Left ventricle myocardium inferior (tissue), 1 donor: ENCODE measurements around the gene DPP10. TPM values are rescaled to one million over a fixed set of nuclear protein-coding genes. Genes with fewer than 3 reads are reported as not detected.

ENCODE experiments used
- DNase-seq: peaks from one replicate; pipeline ENCODE4 v3.0.0-alpha.2; 2020
- H3K27ac ChIP-seq: fragments of 200-600 bp; replicated peaks from 2 replicates; pipeline ENCODE4 v1.8.0; 2021
- H3K27me3 ChIP-seq: fragments of 200-600 bp; 2 replicates; pipeline ENCODE4 v1.8.0; 2021; ENCODE audit warnings: low read depth
- H3K36me3 ChIP-seq: fragments of 200-600 bp; 2 replicates; pipeline ENCODE4 v1.8.0; 2021
- H3K4me1 ChIP-seq: fragments of 200-600 bp; 2 replicates; pipeline ENCODE4 v1.8.0; 2021
- H3K4me3 ChIP-seq: fragments of 200-600 bp; 2 replicates; pipeline ENCODE4 v1.8.0; 2021; ENCODE audit warnings: mild to moderate bottlenecking, moderate library complexity
- H3K9me3 ChIP-seq: fragments of 200-600 bp; replicated peaks from 2 replicates; pipeline ENCODE4 v1.8.0; 2021
- CTCF ChIP-seq: fragments of 200-600 bp; IDR thresholded peaks from 2 replicates; pipeline ENCODE4 v1.8.0; 2021; ENCODE audit warnings: antibody characterized with exemption, mild to moderate bottlenecking, borderline replicate concordance
- intact Hi-C: fragments of 100-400 bp; cut with micrococcal nuclease; formaldehyde crosslinking; loops from one replicate; pipeline ENCODE4 v1.11.0; 2022
- total RNA-seq: library from RNA; stranded (reverse); fragmentation: NEBNext Ultra II Directional; extraction: Animal tissue kit (Norgen Biotek cat#: 25700); gene quantifications from one replicate; pipeline ENCODE4 v1.2.1, GENCODE V29; 2021
- donor health status: DM: no; HTN: yes; CAD: no; lungs with severe emphysema.

DPP10 gene
- total RNA-seq, 1 donor from 2014 or later, result 0.16 TPM

GRCh38 chr2:115208493-115209164 is 766.2 kb downstream of the DPP10 start:
- no peak for TF ChIP-seq CTCF
- intact Hi-C loops, result no loop called here
- DNase-seq, result no peak

GRCh38 chr2:115214050-115214449 is 771.6 kb downstream of the DPP10 start:
- intact Hi-C loops, result no loop called here
- no peak for TF ChIP-seq CTCF

More at GRCh38 chr2:115208493-115209164, 766.2 kb downstream of the DPP10 start:
- Histone ChIP-seq H3K27me3 (no peaks in the 10 kb centered on the region), H3K9me3 (no peaks in the 10 kb centered on the region), H3K36me3 (no peaks in the 10 kb centered on the region), H3K4me1 (no peaks in the 10 kb centered on the region), H3K27ac (no peak overlapping the region), H3K4me3 (no peak overlapping the region)

GRCh38 chr2:115219296-115219695 is 776.9 kb downstream of the DPP10 start:
- no peak for DNase-seq
- Histone ChIP-seq H3K4me1 (no peaks in the 10 kb centered on the region), H3K4me3 (no peak overlapping the region), H3K27me3 (no peaks in the 10 kb centered on the region), H3K36me3 (no peaks in the 10 kb centered on the region), H3K9me3 (peaks cover 12% of the 10 kb centered on the region), H3K27ac (no peak overlapping the region)
- no peak for TF ChIP-seq CTCF
- intact Hi-C loops, result no loop called here

More at GRCh38 chr2:115214050-115214449, 771.6 kb downstream of the DPP10 start:
- H3K4me3 ChIP-seq, result no peak overlapping the region
- no peak for DNase-seq
- no peaks in the 10 kb centered on the region for H3K36me3 ChIP-seq
- no peaks in the 10 kb centered on the region for H3K27me3 ChIP-seq
- H3K9me3 ChIP-seq, result no peaks in the 10 kb centered on the region
- no peaks in the 10 kb centered on the region for H3K4me1 ChIP-seq
- no peak overlapping the region for H3K27ac ChIP-seq

- no peak for TF ChIP-seq CTCF
- H3K36me3 ChIP-seq, result no peaks in the 10 kb centered on the region
- H3K4me1 ChIP-seq, result no peaks in the 10 kb centered on the region
- intact Hi-C loops, result no loop called here
- H3K9me3 ChIP-seq, result peaks cover 4% of the 10 kb centered on the region
- H3K27me3 ChIP-seq, result no peaks in the 10 kb centered on the region
- no peak for DNase-seq
- no peak overlapping the region for H3K4me3 ChIP-seq
- H3K27ac ChIP-seq, result no peak overlapping the region
Observed at GRCh38 chr2:115234186-115234585, 791.7 kb downstream of the DPP10 start.

- no peaks in the 10 kb centered on the region for H3K36me3 ChIP-seq
- H3K27ac ChIP-seq, result no peak overlapping the region
- intact Hi-C loops, result no loop called here
- no peak overlapping the region for H3K4me3 ChIP-seq
- no peak for DNase-seq
- H3K4me1 ChIP-seq, result no peaks in the 10 kb centered on the region
- no peaks in the 10 kb centered on the region for H3K27me3 ChIP-seq
- no peak for TF ChIP-seq CTCF
- peaks cover 10% of the 10 kb centered on the region for H3K9me3 ChIP-seq
Observed at GRCh38 chr2:115234737-115235136, 792.3 kb downstream of the DPP10 start.
